ENCODE results near the gene ATP6V1B1. TPM values are rescaled to one million over a fixed set of nuclear protein-coding genes. Genes with fewer than 3 reads are reported as not detected.
"Not testable (repeated sequence)": the region's sequence is repeated elsewhere in the genome, so short reads cannot be mapped to it uniquely, and the experiment has no call there.

The ATP6V1B1 gene
- total and polyA plus RNA-seq, 5 experiments from 2014 or later, result not detected

- DNase-seq (peak in 2 of 10 donors; percentile 9 to 29), ATAC-seq (peak; percentile 11 to 23)
- Mint-ChIP-seq H3K27me3 (no peaks in the 10 kb centered on the region), H3K9me3 (no peaks in the 10 kb centered on the region), H3K27ac (peak overlapping the region; percentile 83 to 98 (median 94)), H3K4me1 (peaks cover 20 to 37% (median 36%) of the 10 kb centered on the region in 4 donors), H3K4me3 (peak overlapping the region; percentile 87 to 98 (median 96)), H3K36me3 (peaks cover 0 to 36% (median 4%) of the 10 kb centered on the region in 3 donors)
- POLR2A ChIA-PET, result interaction anchor here (1.2 to 1.7 kb wide), 3 partner anchors 10 to 74 kb away, joined by 4 to 6 read pairs (median 4); partner anchors contain the start of gene NAGK
Observed at GRCh38 chr2:70994009-70994698, 58.5 kb downstream of the ATP6V1B1 start.

- peak; percentile 94 to 96 for ATAC-seq
- Mint-ChIP-seq H3K27ac (peak within 1 kb of the TSS; percentile 89 to 98 (median 96)), H3K4me1 (peaks cover 20 to 39% (median 36%) of the 10 kb centered on the region in 4 donors), H3K36me3 (peaks cover 0 to 30% (median 4%) of the 10 kb centered on the region in 3 donors), H3K27me3 (no peaks in the 10 kb centered on the region), H3K4me3 (peak within 1 kb of the TSS; percentile 91 to 98 (median 96)), H3K9me3 (no peaks in the 10 kb centered on the region)
- peak; percentile 80 to 92 (median 90) for DNase-seq
- POLR2A ChIA-PET, result interaction anchor here (1.2 kb wide), 1 partner anchor 14 kb away, joined by 4 read pairs; no protein-coding TSS in a partner anchor
Observed at GRCh38 chr2:70994699-70995425, 59.2 kb downstream of the ATP6V1B1 start, which contains the start of gene TEX261. Gene TEX261, minus strand, starts transcription at chr2:70994873. Its CDS starts 116 bp downstream, at chr2:70994757.

- H3K4me1 Mint-ChIP-seq, result peaks cover 20 to 39% (median 36%) of the 10 kb centered on the region in 4 donors
- no peaks in the 10 kb centered on the region for H3K9me3 Mint-ChIP-seq
- H3K27me3 Mint-ChIP-seq, result no peaks in the 10 kb centered on the region
- DNase-seq (peak; percentile 33 to 83 (median 58)), ATAC-seq (peak; percentile 62 to 66)
- H3K27ac Mint-ChIP-seq, result peak overlapping the region in 9 of 10 donors; percentile 82 to 96 (median 90)
- POLR2A ChIA-PET, result no interaction called here
- peak overlapping the region; percentile 91 to 98 (median 94) for H3K4me3 Mint-ChIP-seq
- peaks cover 0 to 25% (median 4%) of the 10 kb centered on the region in 3 donors for H3K36me3 Mint-ChIP-seq
Observed at GRCh38 chr2:70995426-70995729, 59.7 kb downstream of the ATP6V1B1 start.

DNA sequence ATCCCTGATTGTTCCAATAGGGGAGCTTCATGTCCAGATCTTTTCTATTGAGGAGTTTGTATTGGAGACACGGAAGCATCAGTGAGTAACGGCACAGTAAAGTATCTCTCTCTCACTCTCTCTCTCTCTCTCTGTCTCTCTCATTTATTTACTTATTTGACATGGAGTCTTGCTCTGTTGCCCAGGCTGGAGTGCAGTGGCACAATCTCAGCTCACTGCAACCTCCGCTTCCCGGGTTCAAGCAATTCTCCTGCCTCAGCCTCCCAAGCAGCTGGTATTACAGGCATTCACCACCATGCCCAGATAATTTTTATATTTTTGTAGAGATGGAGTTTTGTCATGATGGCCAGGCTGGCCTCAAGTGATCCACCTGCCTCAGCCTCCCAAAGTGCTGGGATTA is 63.2 kb downstream of the ATP6V1B1 start:
- H3K27ac Mint-ChIP-seq, result peak overlapping the region in 2 of 10 donors; percentile 19 to 71
- H3K9me3 Mint-ChIP-seq, DNase-seq, ATAC-seq, H3K27me3 Mint-ChIP-seq, H3K36me3 Mint-ChIP-seq, H3K4me3 Mint-ChIP-seq, POLR2A ChIA-PET: not testable (repeated sequence)
- peaks cover 10 to 22% (median 16%) of the 10 kb centered on the region in 4 donors for H3K4me1 Mint-ChIP-seq

GRCh38 chr2:70999362-70999761 is 63.7 kb downstream of the ATP6V1B1 start:
- DNase-seq (no peak), ATAC-seq (no peak)
- Mint-ChIP-seq H3K36me3 (no peaks in the 10 kb centered on the region), H3K4me1 (peaks cover 7 to 19% (median 12%) of the 10 kb centered on the region in 4 donors), H3K4me3 (no peak overlapping the region), H3K27ac (peak overlapping the region in 1 of 10 donors; percentile 13), H3K27me3 (peaks cover 0 to 3% (median 1%) of the 10 kb centered on the region in 5 donors), H3K9me3 (no peaks in the 10 kb centered on the region)
- POLR2A ChIA-PET, result interaction anchor here (2.3 kb wide), 1 partner anchor 69 kb away, joined by 11 read pairs; the partner anchor contains the start of gene NAGK

GRCh38 chr2:70999931-71000330 is 64.2 kb downstream of the ATP6V1B1 start:
- Mint-ChIP-seq H3K4me3 (peak overlapping the region in 1 of 10 donors; percentile 7), H3K4me1 (peaks cover 7 to 19% (median 12%) of the 10 kb centered on the region in 4 donors)
- H3K27me3 Mint-ChIP-seq, H3K27ac Mint-ChIP-seq, H3K36me3 Mint-ChIP-seq, ATAC-seq, H3K9me3 Mint-ChIP-seq, DNase-seq: not testable (repeated sequence)
- POLR2A ChIA-PET, result interaction anchor here (0.9 to 2.3 kb wide), 2 partner anchors 10 to 68 kb away, joined by 3 to 11 read pairs; partner anchors contain the start of gene NAGK

DNA sequence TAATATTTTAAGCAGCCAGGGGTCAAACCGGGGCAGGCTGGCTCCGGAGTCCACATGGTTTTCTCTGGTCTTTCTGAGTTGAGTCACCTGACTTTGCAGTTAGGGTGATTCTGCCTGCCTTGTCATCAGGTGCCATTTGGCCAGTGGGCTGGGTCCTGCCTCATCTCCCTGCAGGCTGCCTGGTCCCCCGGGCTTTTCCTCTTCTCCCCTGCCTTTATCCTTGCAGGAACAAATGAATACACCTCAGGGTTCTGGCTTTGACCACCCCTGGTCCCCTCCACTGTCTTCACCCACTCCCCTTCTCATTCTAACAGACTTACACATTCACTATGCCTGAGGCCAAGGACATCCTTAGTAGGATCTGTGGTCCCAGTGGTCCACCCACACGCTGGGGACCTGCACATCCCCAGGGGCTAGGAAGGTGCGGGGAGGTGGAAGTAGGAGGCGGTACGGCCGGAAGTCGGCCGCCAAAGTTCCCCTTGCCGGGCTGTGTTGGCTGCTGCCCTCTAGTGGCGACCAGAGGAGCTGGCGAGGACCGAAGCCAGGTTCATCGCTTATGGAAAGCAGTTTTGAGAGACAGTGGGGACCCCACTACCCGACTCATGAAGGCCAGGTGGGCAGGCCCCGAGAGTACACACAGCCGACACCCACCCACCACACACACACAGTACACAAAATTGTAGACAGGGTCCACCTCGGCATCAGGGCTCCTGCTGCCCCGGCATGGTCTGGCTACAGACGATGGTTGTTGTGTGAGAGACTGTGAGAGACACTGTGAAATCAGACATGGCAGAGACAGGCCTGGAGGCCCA is 65.3 kb downstream of the ATP6V1B1 start:
- POLR2A ChIA-PET, result interaction anchor here (0.6 to 2.3 kb wide), 5 partner anchors 11 to 67 kb away, joined by 3 to 11 read pairs (median 3); partner anchors contain the start of genes ANKRD53 and NAGK
- Mint-ChIP-seq H3K4me1 (peaks cover 0 to 12% (median 7%) of the 10 kb centered on the region in 4 donors), H3K36me3 (no peaks in the 10 kb centered on the region), H3K27ac (peak overlapping the region in 9 of 10 donors; percentile 43 to 91 (median 80)), H3K9me3 (no peaks in the 10 kb centered on the region), H3K4me3 (peak overlapping the region; percentile 3 to 76 (median 53)), H3K27me3 (peaks cover 1 to 8% (median 6%) of the 10 kb centered on the region in 5 donors)
- ATAC-seq, result peak; percentile 96 to 99
- peak; percentile 65 to 87 (median 78) for DNase-seq

GRCh38 chr2:71001592-71001927 is 65.9 kb downstream of the ATP6V1B1 start:
- DNase-seq (no peak), ATAC-seq (no peak)
- H3K4me1 Mint-ChIP-seq, result peaks cover 0 to 11% (median 7%) of the 10 kb centered on the region in 4 donors
- H3K27me3 Mint-ChIP-seq, result peaks cover 1 to 10% (median 6%) of the 10 kb centered on the region in 5 donors
- H3K27ac Mint-ChIP-seq, result peak overlapping the region in 3 of 10 donors; percentile 20 to 91 (median 65)
- H3K4me3 Mint-ChIP-seq, result no peak overlapping the region
- no peaks in the 10 kb centered on the region for H3K9me3 Mint-ChIP-seq
- POLR2A ChIA-PET, result interaction anchor here (0.6 to 2.3 kb wide), 4 partner anchors 17 to 67 kb away, joined by 3 to 11 read pairs (median 5); partner anchors contain the start of genes ANKRD53 and NAGK
- H3K36me3 Mint-ChIP-seq, result no peaks in the 10 kb centered on the region

DNA sequence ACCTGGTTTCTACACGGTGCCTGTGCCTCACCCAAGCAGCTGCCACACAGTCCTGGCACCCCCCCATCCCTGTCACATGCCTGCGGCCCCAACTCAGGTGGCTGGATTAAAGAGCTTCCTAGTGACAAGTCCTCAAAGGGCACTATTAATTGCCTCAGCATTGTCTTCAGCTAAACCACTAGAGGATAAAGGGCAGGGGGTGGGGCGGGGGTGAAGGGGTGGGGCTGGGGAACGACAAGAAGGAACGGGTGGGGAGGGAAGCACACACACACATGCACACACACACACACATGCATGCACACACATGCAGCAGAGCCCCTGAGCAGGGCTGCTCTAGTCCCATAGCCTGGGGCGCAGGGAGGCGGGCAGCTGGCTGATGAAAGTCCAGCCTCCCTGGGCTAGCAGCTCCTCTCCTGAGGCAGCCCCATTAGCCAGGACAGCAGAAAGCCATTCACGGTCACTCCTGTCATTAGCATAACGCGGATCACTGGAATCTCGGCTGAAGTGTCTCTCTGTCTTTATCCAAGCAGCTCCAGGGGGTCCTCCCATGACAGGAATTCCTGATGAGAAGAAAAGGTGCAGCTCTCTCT is 66.4 kb downstream of the ATP6V1B1 start:
- no peak overlapping the region for H3K4me3 Mint-ChIP-seq
- DNase-seq (no peak), ATAC-seq (no peak)
- H3K27me3 Mint-ChIP-seq, result peaks cover 1 to 10% (median 6%) of the 10 kb centered on the region in 5 donors
- no peaks in the 10 kb centered on the region for H3K36me3 Mint-ChIP-seq
- POLR2A ChIA-PET, result interaction anchor here (0.9 to 1.4 kb wide), 2 partner anchors 17 to 24 kb away, joined by 3 to 7 read pairs; partner anchors contain the start of gene ANKRD53
- H3K9me3 Mint-ChIP-seq, result no peaks in the 10 kb centered on the region
- H3K4me1 Mint-ChIP-seq, result peaks cover 0 to 11% (median 7%) of the 10 kb centered on the region in 4 donors
- H3K27ac Mint-ChIP-seq, result no peak overlapping the region

DNA sequence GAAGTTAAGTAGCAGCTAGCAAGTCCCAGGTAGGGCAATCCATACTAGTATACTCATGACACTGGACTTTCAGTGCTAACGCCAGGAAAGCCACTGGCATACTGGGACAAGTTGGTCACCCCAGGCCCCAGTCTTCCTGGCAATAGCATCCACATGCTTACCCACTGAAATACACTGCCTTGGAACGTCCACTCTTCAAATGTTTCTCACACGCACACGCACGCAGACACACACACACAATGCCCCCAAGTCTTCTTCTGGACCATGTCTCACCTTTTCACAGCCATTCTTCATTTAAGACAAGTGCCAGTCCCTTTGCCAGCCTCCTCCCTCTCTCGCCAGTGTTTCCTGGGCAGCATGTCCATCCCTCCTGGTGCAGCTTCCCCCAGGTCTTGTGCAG is 67.7 kb downstream of the ATP6V1B1 start:
- POLR2A ChIA-PET, result no interaction called here
- Mint-ChIP-seq H3K36me3 (no peaks in the 10 kb centered on the region), H3K9me3 (no peaks in the 10 kb centered on the region), H3K27ac (peak overlapping the region in 1 of 10 donors; percentile 52), H3K4me3 (no peak overlapping the region), H3K4me1 (peaks cover 0 to 11% (median 7%) of the 10 kb centered on the region in 4 donors), H3K27me3 (peaks cover 5 to 13% (median 13%) of the 10 kb centered on the region in 5 donors)
- ATAC-seq (no peak), DNase-seq (no peak)

- no peaks in the 10 kb centered on the region for H3K36me3 Mint-ChIP-seq
- H3K4me1 Mint-ChIP-seq, result peaks cover 0 to 11% (median 7%) of the 10 kb centered on the region in 4 donors
- no peaks in the 10 kb centered on the region for H3K9me3 Mint-ChIP-seq
- H3K4me3 Mint-ChIP-seq, result no peak overlapping the region
- H3K27me3 Mint-ChIP-seq, result peaks cover 7 to 21% (median 19%) of the 10 kb centered on the region in 5 donors
- ATAC-seq (no peak), DNase-seq (no peak)
- H3K27ac Mint-ChIP-seq, result no peak overlapping the region
- POLR2A ChIA-PET, result interaction anchor here (1.0 kb wide), 1 partner anchor 64 kb away, joined by 4 read pairs; the partner anchor contains the start of gene NAGK
Observed at GRCh38 chr2:71003966-71004755, 68.5 kb downstream of the ATP6V1B1 start.
